HepG2 (cell line): ENCODE measurements around the gene CBFA2T2. TPM values are rescaled to one million over a fixed set of nuclear protein-coding genes. Genes with fewer than 3 reads are reported as not detected.

ENCODE experiments used
- CEBPG ChIP-seq: IDR thresholded peaks from 2 replicates; pipeline ENCODE4 v1.6.1; 2016
- FOXO4 ChIP-seq: sonication (generic); formaldehyde crosslinking; conservative IDR thresholded peaks from 2 replicates; pipeline ENCODE4 v1.8.1; 2023; ENCODE audit warnings: missing genetic modification reagents
- GFI1 ChIP-seq: sonication (generic); formaldehyde crosslinking; IDR thresholded peaks from 2 replicates; pipeline ENCODE4 v1.5.0; 2020; ENCODE audit warnings: missing genetic modification reagents, mild to moderate bottlenecking, borderline replicate concordance
- KDM3A ChIP-seq: IDR thresholded peaks from 2 replicates; pipeline ENCODE4 v1.6.1; 2018; ENCODE audit warnings: low read depth, missing compliant biosample characterization
- KDM6A ChIP-seq: IDR thresholded peaks from 2 replicates; pipeline ENCODE4 v1.6.1; 2016; ENCODE audit warnings: low read depth
- RELA ChIP-seq: sonication (generic); formaldehyde crosslinking; IDR thresholded peaks from 2 replicates; pipeline ENCODE4 v1.4.0; 2020; ENCODE audit warnings: missing genetic modification reagents
- SP5 ChIP-seq: IDR thresholded peaks from 2 replicates; pipeline ENCODE4 v1.6.1; 2016; ENCODE audit warnings: low read depth, borderline replicate concordance
- U2AF1 ChIP-seq: fragments of 200-400 bp; formaldehyde crosslinking; optimal IDR thresholded peaks from 2 replicates; pipeline ENCODE3; 2017; ENCODE audit warnings: mild to moderate bottlenecking, low read depth, low read length
- ZBTB3 ChIP-seq: sonication (generic); formaldehyde crosslinking; IDR thresholded peaks from 2 replicates; pipeline ENCODE4 v1.4.0; 2020; ENCODE audit warnings: low read depth, mild to moderate bottlenecking, moderate library complexity, missing genetic modification reagents, borderline replicate concordance
- ZNF180 ChIP-seq: sonication (generic); formaldehyde crosslinking; IDR thresholded peaks from 2 replicates; pipeline ENCODE4 v1.4.0; 2020; ENCODE audit warnings: low read depth, missing genetic modification reagents, borderline replicate concordance
- ZNF230 ChIP-seq: sonication (generic); formaldehyde crosslinking; IDR thresholded peaks from 2 replicates; pipeline ENCODE4 v1.4.0; 2020; ENCODE audit warnings: mild to moderate bottlenecking, missing genetic modification reagents
- ZNF446 ChIP-seq: sonication (generic); formaldehyde crosslinking; IDR thresholded peaks from 2 replicates; pipeline ENCODE4 v1.5.0; 2020; ENCODE audit warnings: mild to moderate bottlenecking, missing genetic modification reagents
- ZNF451 ChIP-seq: sonication (generic); formaldehyde crosslinking; IDR thresholded peaks from 2 replicates; pipeline ENCODE4 v1.5.0; 2020; ENCODE audit warnings: mild to moderate bottlenecking, missing genetic modification reagents
- ZNF777 ChIP-seq: sonication (generic); formaldehyde crosslinking; IDR thresholded peaks from 2 replicates; pipeline ENCODE4 v1.4.0; 2020; ENCODE audit warnings: missing genetic modification reagents
- polyA plus RNA-seq, 8 experiments: library from polyadenylated mRNA; depleted of rRNA in 3 of 8; stranded (reverse) in 7 of 8; unstranded in 1 of 8; fragments of >200 nt; fragmentation: Illumina TruSeq in 4 of 8; extraction: Trizol in 4 of 8; gene quantifications; 2 replicates each; pipeline versions ENCODE4 v1.2.1 to v1.2.3, GENCODE V29; 2011 to 2016; ENCODE audit warnings: low read depth in 4 of 8, missing spikeins in 1 of 8, mixed read lengths in 1 of 8; ENCODE audit not compliant: insufficient read depth in 1 of 8
- total RNA-seq, 5 experiments: library from RNA; depleted of rRNA; stranded (reverse); fragments of >200 nt; fragmentation: Illumina TruSeq; extraction: Trizol; gene quantifications; 2 replicates each; pipeline ENCODE4 v1.2.3, GENCODE V29; 2016; ENCODE audit warnings: low read depth in 1 of 5
- TF ChIP-seq, protein P1 (sequence below): sonication (generic); formaldehyde crosslinking; conservative IDR thresholded peaks from 2 replicates; pipeline ENCODE4 v1.8.0; 2022; ENCODE audit warnings: mild to moderate bottlenecking, moderate library complexity, missing genetic modification reagents
- TF ChIP-seq, protein P2 (sequence below): sonication (generic); formaldehyde crosslinking; IDR thresholded peaks from 2 replicates; pipeline ENCODE4 v1.4.0; 2020; ENCODE audit warnings: missing genetic modification reagents

CBFA2T2 gene
- total and polyA plus RNA-seq, 2 of the 13 experiments (the other 11 are each of a cell fraction or from before 2014, with no cell fraction given) = 6.3 to 21.2 TPM

DNA sequence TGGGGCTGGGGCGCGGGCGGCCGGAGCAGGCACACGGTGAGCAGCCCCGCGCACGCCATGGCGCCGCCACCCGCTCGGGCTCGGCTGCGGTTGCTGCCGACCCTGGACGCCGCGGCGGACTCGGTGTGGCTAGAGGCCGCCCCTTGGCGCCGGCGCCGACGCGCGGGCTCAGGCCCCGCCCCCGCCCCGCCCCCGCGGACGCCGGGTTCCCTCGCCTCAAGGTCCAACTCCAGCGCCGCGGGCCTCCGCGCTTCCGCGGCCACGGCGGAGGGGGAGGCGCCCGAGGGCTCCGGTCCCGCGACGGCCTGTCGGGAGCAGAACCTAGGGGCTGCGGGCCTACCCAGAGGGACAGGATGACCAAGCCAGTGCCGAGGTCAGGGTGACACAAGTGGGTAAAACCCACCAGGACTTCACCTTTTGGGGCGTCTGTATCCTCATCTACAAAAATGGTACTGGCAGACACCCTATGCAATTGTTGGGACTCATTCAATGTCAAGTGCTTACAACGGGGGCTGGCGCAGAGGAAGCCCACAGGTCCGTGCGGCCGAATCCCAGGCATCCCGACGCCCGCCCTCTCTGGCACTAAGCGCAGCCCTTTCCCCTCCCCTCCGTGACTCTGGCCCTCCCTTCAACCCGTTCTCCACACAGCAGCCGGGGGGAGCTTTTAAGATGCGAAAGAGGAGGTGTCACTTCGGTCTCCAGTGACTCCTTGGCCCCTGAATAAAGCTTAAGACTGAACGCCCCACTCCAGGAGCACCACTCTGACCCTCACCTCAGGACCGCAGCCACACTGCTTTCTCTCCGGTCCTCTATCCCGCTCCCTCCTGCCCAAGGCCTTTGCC, 184.6 kb downstream of the CBFA2T2 start, which contains the start of gene NECAB3 (continued):
- TF ChIP-seq, protein P1, sequence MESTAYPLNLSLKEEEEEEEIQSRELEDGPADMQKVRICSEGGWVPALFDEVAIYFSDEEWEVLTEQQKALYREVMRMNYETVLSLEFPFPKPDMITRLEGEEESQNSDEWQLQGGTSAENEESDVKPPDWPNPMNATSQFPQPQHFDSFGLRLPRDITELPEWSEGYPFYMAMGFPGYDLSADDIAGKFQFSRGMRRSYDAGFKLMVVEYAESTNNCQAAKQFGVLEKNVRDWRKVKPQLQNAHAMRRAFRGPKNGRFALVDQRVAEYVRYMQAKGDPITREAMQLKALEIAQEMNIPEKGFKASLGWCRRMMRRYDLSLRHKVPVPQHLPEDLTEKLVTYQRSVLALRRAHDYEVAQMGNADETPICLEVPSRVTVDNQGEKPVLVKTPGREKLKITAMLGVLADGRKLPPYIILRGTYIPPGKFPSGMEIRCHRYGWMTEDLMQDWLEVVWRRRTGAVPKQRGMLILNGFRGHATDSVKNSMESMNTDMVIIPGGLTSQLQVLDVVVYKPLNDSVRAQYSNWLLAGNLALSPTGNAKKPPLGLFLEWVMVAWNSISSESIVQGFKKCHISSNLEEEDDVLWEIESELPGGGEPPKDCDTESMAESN (CRISPR knock-in tag) = peak; percentile 5
- TF ChIP-seq GFI1 (CRISPR knock-in tag) (peak; percentile 67), KDM3A (CRISPR knock-in tag) (no peak), ZBTB3 (CRISPR knock-in tag) (peak; percentile 82; the same call in 1 of the 2 replicates), ZNF446 (CRISPR knock-in tag) (no peak), ZNF451 (CRISPR knock-in tag) (no peak), ZNF777 (CRISPR knock-in tag) (peak; percentile 95), ZNF180 (peak; percentile 92; the same call in 1 of the 2 replicates), RELA (0 out of 2 replicates have a peak, but pooled peaks have one; percentile 17), KDM6A (CRISPR knock-in tag) (no peak), FOXO4 (CRISPR knock-in tag) (no peak), SP5 (CRISPR knock-in tag) (no peak; the same call in none of the 2 replicates), CEBPG (CRISPR knock-in tag) (no peak), U2AF1 (no peak), ZNF230 (CRISPR knock-in tag) (peak; percentile 66)
- TF ChIP-seq, protein P2, sequence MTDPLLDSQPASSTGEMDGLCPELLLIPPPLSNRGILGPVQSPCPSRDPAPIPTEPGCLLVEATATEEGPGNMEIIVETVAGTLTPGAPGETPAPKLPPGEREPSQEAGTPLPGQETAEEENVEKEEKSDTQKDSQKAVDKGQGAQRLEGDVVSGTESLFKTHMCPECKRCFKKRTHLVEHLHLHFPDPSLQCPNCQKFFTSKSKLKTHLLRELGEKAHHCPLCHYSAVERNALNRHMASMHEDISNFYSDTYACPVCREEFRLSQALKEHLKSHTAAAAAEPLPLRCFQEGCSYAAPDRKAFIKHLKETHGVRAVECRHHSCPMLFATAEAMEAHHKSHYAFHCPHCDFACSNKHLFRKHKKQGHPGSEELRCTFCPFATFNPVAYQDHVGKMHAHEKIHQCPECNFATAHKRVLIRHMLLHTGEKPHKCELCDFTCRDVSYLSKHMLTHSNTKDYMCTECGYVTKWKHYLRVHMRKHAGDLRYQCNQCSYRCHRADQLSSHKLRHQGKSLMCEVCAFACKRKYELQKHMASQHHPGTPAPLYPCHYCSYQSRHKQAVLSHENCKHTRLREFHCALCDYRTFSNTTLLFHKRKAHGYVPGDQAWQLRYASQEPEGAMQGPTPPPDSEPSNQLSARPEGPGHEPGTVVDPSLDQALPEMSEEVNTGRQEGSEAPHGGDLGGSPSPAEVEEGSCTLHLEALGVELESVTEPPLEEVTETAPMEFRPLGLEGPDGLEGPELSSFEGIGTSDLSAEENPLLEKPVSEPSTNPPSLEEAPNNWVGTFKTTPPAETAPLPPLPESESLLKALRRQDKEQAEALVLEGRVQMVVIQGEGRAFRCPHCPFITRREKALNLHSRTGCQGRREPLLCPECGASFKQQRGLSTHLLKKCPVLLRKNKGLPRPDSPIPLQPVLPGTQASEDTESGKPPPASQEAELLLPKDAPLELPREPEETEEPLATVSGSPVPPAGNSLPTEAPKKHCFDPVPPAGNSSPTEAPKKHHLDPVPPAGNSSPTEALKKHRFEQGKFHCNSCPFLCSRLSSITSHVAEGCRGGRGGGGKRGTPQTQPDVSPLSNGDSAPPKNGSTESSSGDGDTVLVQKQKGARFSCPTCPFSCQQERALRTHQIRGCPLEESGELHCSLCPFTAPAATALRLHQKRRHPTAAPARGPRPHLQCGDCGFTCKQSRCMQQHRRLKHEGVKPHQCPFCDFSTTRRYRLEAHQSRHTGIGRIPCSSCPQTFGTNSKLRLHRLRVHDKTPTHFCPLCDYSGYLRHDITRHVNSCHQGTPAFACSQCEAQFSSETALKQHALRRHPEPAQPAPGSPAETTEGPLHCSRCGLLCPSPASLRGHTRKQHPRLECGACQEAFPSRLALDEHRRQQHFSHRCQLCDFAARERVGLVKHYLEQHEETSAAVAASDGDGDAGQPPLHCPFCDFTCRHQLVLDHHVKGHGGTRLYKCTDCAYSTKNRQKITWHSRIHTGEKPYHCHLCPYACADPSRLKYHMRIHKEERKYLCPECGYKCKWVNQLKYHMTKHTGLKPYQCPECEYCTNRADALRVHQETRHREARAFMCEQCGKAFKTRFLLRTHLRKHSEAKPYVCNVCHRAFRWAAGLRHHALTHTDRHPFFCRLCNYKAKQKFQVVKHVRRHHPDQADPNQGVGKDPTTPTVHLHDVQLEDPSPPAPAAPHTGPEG (CRISPR knock-in tag) = peak; percentile 73; the same call in 1 of the 2 replicates
